GM19035 (cell line): ENCODE data around the gene PIK3R1.
A peak's percentile ranks its signal among the peaks of the same experiment; 100 is the strongest.

Experiments used
- ATAC-seq: cut with Tn5 transposase; IDR thresholded peaks from one replicate; pipeline ENCODE4 v1.9.1; 2021; ENCODE audit not compliant: unreplicated experiment

Gene PIK3R1

DNA sequence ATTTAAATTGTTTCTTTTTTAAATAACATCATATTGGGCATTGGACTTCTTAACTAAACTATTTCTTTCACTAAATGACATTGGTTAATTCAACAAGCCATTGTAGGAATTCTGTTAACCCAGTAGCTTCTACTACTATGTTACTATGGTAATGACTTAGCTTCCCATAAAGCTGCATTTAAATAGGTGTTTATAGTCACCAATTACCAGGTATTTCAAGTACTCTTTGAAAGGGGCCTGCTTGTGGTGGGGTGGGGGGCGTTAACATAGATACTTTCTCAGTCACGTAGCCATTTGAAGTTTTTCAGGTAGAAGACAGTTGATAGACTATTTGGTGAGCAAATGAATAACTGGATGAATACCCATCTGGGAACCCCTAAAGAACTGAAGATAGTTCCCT, 34.0 kb downstream of the PIK3R1 start:
- no peak for ATAC-seq

DNA sequence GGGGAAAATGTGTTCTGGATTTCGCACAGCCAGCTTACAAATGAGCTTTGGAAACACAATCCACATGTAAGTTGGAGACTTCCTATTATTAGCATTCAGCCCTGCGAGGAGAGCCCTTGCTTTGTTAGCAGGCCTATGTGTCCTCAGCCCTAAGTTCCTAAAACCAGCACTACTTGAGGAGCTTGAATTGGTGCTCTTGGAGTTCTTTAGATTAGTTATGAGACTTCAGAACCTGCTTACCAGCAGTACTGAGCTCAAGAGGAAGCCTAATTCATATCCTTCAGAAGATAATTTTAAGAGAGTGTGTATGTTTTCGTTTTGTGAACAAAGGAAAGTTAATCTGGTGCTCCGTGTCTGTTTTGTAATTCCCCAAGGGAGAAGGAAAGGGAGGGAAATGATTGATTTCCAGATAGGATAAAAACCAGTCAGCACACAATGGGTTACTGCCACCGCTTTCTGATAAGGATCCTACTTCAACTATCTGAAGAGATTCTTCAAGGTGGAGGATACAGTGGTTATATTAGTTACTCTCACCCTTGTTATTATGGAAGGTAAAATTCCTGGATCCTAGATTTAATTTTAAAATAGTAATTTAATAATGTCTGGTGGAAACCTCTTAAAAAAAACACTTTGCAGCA, 35.2 kb downstream of the PIK3R1 start:
- no peak for ATAC-seq

GRCh38 chr5:68251386-68251785, 35.8 kb downstream of the PIK3R1 start:
- no peak for ATAC-seq

- no peak for ATAC-seq
These were observed 36.4 kb downstream of the PIK3R1 start for GRCh38 chr5:68251804-68252522.

GRCh38 chr5:68252673-68253623, 37.4 kb downstream of the PIK3R1 start:
- ATAC-seq: peak; percentile 52

- no peak for ATAC-seq
These were observed 38.3 kb downstream of the PIK3R1 start for GRCh38 chr5:68253624-68254585.

DNA sequence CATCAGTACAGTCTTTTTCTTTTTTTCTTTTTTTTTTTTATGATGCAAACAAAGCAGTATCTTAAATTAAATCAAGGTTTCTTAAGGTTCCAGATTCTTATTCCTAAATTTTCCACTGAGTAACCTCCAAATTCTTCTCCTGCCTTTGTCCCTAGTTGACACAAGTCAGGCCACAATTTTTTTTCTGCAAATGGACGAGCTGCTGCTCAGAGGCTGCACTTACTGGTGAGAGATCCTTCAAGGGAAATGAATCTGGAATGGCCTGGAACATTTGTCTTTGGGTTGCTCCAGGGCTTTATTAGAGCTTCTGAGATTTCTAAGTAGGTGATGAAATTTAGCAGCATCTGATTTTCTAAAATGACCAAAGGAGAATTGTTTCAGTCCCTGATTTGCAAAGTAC, 39.3 kb downstream of the PIK3R1 start:
- ATAC-seq: no peak

GRCh38 chr5:68255305-68256120, 40.0 kb downstream of the PIK3R1 start:
- ATAC-seq: no peak

DNA sequence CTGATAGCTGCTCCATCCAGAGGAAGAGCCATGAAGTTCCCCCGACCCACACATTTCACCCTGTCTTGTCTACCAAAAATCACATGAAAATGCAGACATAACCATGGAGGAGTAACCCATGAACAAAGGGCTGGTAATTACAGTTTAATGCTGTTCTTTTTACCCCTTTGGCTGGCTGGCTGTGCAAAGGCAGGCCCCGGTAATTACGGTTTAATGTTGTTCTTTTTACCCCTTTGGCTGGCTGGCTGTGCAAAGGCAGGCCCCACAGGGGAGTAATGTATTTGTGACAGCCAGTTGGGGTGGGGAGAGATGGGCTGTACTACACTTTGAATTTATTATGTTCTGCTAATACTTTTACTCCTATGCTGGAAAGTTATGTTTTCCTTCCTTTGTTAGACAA, 41.7 kb downstream of the PIK3R1 start:
- no peak for ATAC-seq

- ATAC-seq: no peak
These were observed 43.0 kb downstream of the PIK3R1 start for GRCh38 chr5:68258531-68258930.

DNA sequence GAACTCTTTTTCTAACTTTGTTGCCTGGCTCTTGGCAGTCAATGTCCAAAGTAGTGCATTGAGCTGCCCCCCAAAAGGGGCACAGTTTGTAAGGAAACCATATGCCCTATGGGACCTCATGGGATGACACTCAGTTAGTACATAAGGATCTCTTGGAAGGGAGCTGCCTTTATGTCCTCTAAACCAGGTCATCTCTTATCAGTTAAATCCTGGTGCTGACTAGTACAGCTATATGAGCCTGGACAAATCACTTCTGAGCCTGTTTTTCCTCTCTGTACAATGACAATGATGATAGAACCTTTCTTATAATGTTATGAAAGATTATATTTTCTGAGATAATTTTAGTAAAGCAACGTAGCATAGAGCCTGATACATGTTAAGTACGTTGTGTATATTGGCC, 44.1 kb downstream of the PIK3R1 start:
- no peak for ATAC-seq

DNA sequence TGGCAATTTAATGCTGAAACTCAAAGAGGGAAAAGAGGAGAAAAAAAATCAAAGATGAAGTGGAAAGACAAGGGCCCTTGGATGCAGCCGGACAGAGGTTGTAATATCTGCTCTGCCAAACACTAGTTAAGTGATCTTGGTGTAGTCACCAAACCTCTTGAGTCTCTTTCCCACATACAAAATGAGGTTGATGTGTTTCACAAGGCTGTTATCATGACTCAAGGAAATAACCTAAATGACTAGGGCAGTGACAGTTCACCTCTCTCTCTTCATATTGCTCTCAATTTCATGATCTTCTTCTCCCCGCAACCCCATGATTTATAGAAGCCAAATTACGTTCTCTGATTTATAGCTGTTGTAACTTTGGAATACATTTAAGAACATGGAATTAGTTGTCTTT, 44.9 kb downstream of the PIK3R1 start:
- no peak for ATAC-seq

- ATAC-seq: no peak
These were observed 45.6 kb downstream of the PIK3R1 start for GRCh38 chr5:68261169-68261568.

- no peak for ATAC-seq
These were observed 46.1 kb downstream of the PIK3R1 start for GRCh38 chr5:68261569-68262065.

- ATAC-seq: no peak
These were observed 48.7 kb downstream of the PIK3R1 start for GRCh38 chr5:68264024-68264956.

GRCh38 chr5:68265347-68265746, 49.8 kb downstream of the PIK3R1 start:
- ATAC-seq: no peak

- no peak for ATAC-seq
These were observed 50.4 kb downstream of the PIK3R1 start for GRCh38 chr5:68265822-68266395.

GRCh38 chr5:68266457-68266856, 50.9 kb downstream of the PIK3R1 start:
- no peak for ATAC-seq
